ENCODE data around the gene GFRA4.

DNA sequence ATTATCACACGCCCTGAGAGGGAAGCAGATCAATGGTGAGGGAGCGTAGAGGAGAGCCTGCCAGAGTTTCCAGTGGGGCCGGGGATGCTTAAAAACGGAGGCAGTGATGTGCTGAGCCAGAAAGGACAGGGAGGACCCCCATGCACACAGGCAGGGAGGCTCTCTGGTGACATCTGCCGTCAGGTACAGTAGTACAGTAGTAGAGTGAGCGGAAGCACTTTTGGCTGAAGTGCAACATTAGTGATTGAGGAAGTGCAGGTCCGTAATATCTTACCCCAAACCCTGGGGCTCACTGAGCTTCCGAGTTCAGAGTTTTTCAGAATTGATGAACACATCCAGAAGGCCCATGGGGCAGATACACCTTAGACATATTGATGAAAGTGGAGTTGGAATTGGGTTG, 42.1 kb downstream of the GFRA4 start:
- TF ChIP-seq, protein P1, sequence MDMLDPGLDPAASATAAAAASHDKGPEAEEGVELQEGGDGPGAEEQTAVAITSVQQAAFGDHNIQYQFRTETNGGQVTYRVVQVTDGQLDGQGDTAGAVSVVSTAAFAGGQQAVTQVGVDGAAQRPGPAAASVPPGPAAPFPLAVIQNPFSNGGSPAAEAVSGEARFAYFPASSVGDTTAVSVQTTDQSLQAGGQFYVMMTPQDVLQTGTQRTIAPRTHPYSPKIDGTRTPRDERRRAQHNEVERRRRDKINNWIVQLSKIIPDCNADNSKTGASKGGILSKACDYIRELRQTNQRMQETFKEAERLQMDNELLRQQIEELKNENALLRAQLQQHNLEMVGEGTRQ (IDR thresholded peaks at IDR 0.05) = no peak
- no peak for TF ChIP-seq RNF2 (IDR thresholded peaks at IDR 0.05; ENCODE audit: borderline replicate concordance, low read depth)
- TF ChIP-seq, protein P2, sequence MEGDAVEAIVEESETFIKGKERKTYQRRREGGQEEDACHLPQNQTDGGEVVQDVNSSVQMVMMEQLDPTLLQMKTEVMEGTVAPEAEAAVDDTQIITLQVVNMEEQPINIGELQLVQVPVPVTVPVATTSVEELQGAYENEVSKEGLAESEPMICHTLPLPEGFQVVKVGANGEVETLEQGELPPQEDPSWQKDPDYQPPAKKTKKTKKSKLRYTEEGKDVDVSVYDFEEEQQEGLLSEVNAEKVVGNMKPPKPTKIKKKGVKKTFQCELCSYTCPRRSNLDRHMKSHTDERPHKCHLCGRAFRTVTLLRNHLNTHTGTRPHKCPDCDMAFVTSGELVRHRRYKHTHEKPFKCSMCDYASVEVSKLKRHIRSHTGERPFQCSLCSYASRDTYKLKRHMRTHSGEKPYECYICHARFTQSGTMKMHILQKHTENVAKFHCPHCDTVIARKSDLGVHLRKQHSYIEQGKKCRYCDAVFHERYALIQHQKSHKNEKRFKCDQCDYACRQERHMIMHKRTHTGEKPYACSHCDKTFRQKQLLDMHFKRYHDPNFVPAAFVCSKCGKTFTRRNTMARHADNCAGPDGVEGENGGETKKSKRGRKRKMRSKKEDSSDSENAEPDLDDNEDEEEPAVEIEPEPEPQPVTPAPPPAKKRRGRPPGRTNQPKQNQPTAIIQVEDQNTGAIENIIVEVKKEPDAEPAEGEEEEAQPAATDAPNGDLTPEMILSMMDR (IDR thresholded peaks at IDR 0.05) = no peak
